Measurements from ENCODE around the gene P2RY12.

Gene P2RY12

GRCh38 chr3:151314593-151314992 lies 70.0 kb downstream of the P2RY12 start (continued):
- no peak for TF ChIP-seq GLIS3 (CRISPR knock-in tag; IDR thresholded peaks at IDR 0.05)
- TF ChIP-seq ZNF8 (CRISPR knock-in tag; IDR thresholded peaks at IDR 0.05): no peak
- TF ChIP-seq OSR1 (CRISPR knock-in tag; IDR thresholded peaks at IDR 0.05): no peak
- no peak for TF ChIP-seq CSRNP3 (CRISPR knock-in tag; IDR thresholded peaks at IDR 0.05)

GRCh38 chr3:151314137-151314536 lies 70.4 kb downstream of the P2RY12 start:
- ATAC-seq: no peak
- TF ChIP-seq SNAI2 (CRISPR knock-in tag; IDR thresholded peaks at IDR 0.05): no peak
- TF ChIP-seq ARNTL (CRISPR knock-in tag; IDR thresholded peaks at IDR 0.05; ENCODE audit: borderline replicate concordance, low read depth): no peak
- no peak for TF ChIP-seq PPARA (CRISPR knock-in tag; IDR thresholded peaks at IDR 0.05; ENCODE audit: borderline replicate concordance)
- no peak for TF ChIP-seq TSHZ2 (CRISPR knock-in tag; IDR thresholded peaks at IDR 0.05)
- no peak for TF ChIP-seq TOX (CRISPR knock-in tag; IDR thresholded peaks at IDR 0.05; ENCODE audit: borderline replicate concordance)
- TF ChIP-seq PATZ1 (CRISPR knock-in tag; IDR thresholded peaks at IDR 0.05; ENCODE audit: borderline replicate concordance): no peak
- TF ChIP-seq POU6F1 (CRISPR knock-in tag; IDR thresholded peaks at IDR 0.05; ENCODE audit: borderline replicate concordance, low read depth): no peak
- no peak for TF ChIP-seq GLIS3 (CRISPR knock-in tag; IDR thresholded peaks at IDR 0.05)
- no peak for TF ChIP-seq ESRRG (CRISPR knock-in tag; IDR thresholded peaks at IDR 0.05)
- no peak for TF ChIP-seq ZFP30 (CRISPR knock-in tag; IDR thresholded peaks at IDR 0.05)
- TF ChIP-seq CSDC2 (CRISPR knock-in tag; IDR thresholded peaks at IDR 0.05): no peak
- no peak for TF ChIP-seq BACH2 (CRISPR knock-in tag; IDR thresholded peaks at IDR 0.05; ENCODE audit: borderline replicate concordance)

- ATAC-seq: no peak
- no peak for TF ChIP-seq RARB (CRISPR knock-in tag; IDR thresholded peaks at IDR 0.05)
- no peak for TF ChIP-seq TCF4 (CRISPR knock-in tag; IDR thresholded peaks at IDR 0.05; ENCODE audit: borderline replicate concordance)
- TF ChIP-seq ESRRG (CRISPR knock-in tag; IDR thresholded peaks at IDR 0.05): no peak
- TF ChIP-seq PATZ1 (CRISPR knock-in tag; IDR thresholded peaks at IDR 0.05; ENCODE audit: borderline replicate concordance): no peak
- no peak for TF ChIP-seq ZNF8 (CRISPR knock-in tag; IDR thresholded peaks at IDR 0.05)
- no peak for TF ChIP-seq POU6F1 (CRISPR knock-in tag; IDR thresholded peaks at IDR 0.05; ENCODE audit: borderline replicate concordance, low read depth)
- no peak for TF ChIP-seq ZC3H10 (CRISPR knock-in tag; IDR thresholded peaks at IDR 0.05)
These were observed 71.6 kb downstream of the P2RY12 start for GRCh38 chr3:151312972-151313371.
